OCI-LY3 (cell line): Measurements from ENCODE around the gene LOXL3.

Experiments used
- CTCF ChIP-seq: fragments of 200-600, 300-600 bp; sonication (generic); IDR thresholded peaks from 2 replicates; pipeline ENCODE4 v1.5.1; 2014; ENCODE audit warnings: antibody characterized with exemption, low read length, low read depth
- EZH2phosphoT487 ChIP-seq: fragments of 200-600 bp; shearing (Covaris generic); IDR thresholded peaks from 2 replicates; pipeline ENCODE4 v1.6.1; 2018; ENCODE audit warnings: antibody characterized with exemption, mixed run types, low read depth

- TF ChIP-seq CTCF (no peak), EZH2phosphoT487 (no peak)
These were observed 3.2 kb upstream of the LOXL3 start for GRCh38 chr2:74556831-74557370.
